Panc1 (cell line): ENCODE data around the gene TOMM70.

Experiments
- SIN3A ChIP-seq: IDR thresholded peaks from 2 replicates; pipeline ENCODE4 v1.6.1; 2012; ENCODE audit warnings: low read depth, mild to moderate bottlenecking, low read length, moderate library complexity, borderline replicate concordance; ENCODE audit not compliant: insufficient read depth
- TCF7L2 ChIP-seq: IDR thresholded peaks from 2 replicates; pipeline ENCODE4 v1.6.1; 2011; ENCODE audit warnings: mild to moderate bottlenecking, low read depth, low read length, inconsistent platforms
- TF ChIP-seq, protein P1 (sequence below), 2 experiments: IDR thresholded peaks; 2 replicates each; pipeline ENCODE4 v1.6.1; 2011 to 2012; ENCODE audit warnings: low read depth in 2 of 2, control low read depth in 1 of 2, low read length in 1 of 2, mild to moderate bottlenecking in 1 of 2, moderate library complexity in 1 of 2; ENCODE audit not compliant: insufficient read depth in 1 of 2
- TF ChIP-seq, protein P2 (sequence below): fragments of 450-650 bp; IDR thresholded peaks from 2 replicates; pipeline ENCODE4 v1.5.1; 2017; ENCODE audit warnings: mild to moderate bottlenecking

DNA sequence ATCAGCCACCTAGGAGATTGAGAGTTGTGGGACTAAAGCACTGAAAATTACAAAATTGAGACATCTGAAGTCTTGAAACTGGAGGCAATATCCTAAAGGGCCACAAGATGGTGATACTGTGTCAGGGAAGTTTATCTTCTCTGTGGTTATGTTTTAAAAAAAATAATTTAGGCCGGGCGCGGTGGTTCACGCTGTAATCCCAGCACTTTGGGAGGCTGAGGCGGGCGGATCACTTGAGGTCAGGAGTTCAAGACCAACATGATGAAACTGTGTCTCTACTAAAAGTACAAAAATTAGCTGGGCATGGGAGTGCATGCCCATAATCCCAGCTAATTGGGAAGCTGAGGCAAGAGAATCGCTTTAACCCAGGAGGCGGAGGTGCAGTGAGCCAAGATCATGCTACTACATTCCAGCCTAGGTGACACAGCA is 84.2 kb downstream of the TOMM70 start:
- TF ChIP-seq, protein P1, sequence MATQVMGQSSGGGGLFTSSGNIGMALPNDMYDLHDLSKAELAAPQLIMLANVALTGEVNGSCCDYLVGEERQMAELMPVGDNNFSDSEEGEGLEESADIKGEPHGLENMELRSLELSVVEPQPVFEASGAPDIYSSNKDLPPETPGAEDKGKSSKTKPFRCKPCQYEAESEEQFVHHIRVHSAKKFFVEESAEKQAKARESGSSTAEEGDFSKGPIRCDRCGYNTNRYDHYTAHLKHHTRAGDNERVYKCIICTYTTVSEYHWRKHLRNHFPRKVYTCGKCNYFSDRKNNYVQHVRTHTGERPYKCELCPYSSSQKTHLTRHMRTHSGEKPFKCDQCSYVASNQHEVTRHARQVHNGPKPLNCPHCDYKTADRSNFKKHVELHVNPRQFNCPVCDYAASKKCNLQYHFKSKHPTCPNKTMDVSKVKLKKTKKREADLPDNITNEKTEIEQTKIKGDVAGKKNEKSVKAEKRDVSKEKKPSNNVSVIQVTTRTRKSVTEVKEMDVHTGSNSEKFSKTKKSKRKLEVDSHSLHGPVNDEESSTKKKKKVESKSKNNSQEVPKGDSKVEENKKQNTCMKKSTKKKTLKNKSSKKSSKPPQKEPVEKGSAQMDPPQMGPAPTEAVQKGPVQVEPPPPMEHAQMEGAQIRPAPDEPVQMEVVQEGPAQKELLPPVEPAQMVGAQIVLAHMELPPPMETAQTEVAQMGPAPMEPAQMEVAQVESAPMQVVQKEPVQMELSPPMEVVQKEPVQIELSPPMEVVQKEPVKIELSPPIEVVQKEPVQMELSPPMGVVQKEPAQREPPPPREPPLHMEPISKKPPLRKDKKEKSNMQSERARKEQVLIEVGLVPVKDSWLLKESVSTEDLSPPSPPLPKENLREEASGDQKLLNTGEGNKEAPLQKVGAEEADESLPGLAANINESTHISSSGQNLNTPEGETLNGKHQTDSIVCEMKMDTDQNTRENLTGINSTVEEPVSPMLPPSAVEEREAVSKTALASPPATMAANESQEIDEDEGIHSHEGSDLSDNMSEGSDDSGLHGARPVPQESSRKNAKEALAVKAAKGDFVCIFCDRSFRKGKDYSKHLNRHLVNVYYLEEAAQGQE (IDR thresholded peaks at IDR 0.05; ENCODE audit: insufficient read depth in 1 of 2, low read depth in 2 of 2, low read length in 1 of 2), result no peak
- TF ChIP-seq, protein P2, sequence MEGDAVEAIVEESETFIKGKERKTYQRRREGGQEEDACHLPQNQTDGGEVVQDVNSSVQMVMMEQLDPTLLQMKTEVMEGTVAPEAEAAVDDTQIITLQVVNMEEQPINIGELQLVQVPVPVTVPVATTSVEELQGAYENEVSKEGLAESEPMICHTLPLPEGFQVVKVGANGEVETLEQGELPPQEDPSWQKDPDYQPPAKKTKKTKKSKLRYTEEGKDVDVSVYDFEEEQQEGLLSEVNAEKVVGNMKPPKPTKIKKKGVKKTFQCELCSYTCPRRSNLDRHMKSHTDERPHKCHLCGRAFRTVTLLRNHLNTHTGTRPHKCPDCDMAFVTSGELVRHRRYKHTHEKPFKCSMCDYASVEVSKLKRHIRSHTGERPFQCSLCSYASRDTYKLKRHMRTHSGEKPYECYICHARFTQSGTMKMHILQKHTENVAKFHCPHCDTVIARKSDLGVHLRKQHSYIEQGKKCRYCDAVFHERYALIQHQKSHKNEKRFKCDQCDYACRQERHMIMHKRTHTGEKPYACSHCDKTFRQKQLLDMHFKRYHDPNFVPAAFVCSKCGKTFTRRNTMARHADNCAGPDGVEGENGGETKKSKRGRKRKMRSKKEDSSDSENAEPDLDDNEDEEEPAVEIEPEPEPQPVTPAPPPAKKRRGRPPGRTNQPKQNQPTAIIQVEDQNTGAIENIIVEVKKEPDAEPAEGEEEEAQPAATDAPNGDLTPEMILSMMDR, result peak; percentile 84
- TF ChIP-seq TCF7L2, result no peak
- no peak for TF ChIP-seq SIN3A
